Panc1 (cell line): ENCODE results near the gene INPP5B.
"Not testable (repeated sequence)": the region's sequence is repeated elsewhere in the genome, so short reads cannot be mapped to it uniquely, and the experiment has no call there.

Source experiments
- CTCF ChIP-seq: fragments of 450-650 bp; IDR thresholded peaks from 2 replicates; pipeline ENCODE4 v1.5.1; 2017; ENCODE audit warnings: mild to moderate bottlenecking
- SIN3A ChIP-seq: IDR thresholded peaks from 2 replicates; pipeline ENCODE4 v1.6.1; 2012; ENCODE audit warnings: low read depth, mild to moderate bottlenecking, low read length, moderate library complexity, borderline replicate concordance; ENCODE audit not compliant: insufficient read depth
- TF ChIP-seq, protein P1 (sequence below), 2 experiments: IDR thresholded peaks; 2 replicates each; pipeline ENCODE4 v1.6.1; 2011 to 2012; ENCODE audit warnings: low read depth in 2 of 2, control low read depth in 1 of 2, low read length in 1 of 2, mild to moderate bottlenecking in 1 of 2, moderate library complexity in 1 of 2; ENCODE audit not compliant: insufficient read depth in 1 of 2

- TF ChIP-seq SIN3A, CTCF: not testable (repeated sequence)
- TF ChIP-seq, protein P1, sequence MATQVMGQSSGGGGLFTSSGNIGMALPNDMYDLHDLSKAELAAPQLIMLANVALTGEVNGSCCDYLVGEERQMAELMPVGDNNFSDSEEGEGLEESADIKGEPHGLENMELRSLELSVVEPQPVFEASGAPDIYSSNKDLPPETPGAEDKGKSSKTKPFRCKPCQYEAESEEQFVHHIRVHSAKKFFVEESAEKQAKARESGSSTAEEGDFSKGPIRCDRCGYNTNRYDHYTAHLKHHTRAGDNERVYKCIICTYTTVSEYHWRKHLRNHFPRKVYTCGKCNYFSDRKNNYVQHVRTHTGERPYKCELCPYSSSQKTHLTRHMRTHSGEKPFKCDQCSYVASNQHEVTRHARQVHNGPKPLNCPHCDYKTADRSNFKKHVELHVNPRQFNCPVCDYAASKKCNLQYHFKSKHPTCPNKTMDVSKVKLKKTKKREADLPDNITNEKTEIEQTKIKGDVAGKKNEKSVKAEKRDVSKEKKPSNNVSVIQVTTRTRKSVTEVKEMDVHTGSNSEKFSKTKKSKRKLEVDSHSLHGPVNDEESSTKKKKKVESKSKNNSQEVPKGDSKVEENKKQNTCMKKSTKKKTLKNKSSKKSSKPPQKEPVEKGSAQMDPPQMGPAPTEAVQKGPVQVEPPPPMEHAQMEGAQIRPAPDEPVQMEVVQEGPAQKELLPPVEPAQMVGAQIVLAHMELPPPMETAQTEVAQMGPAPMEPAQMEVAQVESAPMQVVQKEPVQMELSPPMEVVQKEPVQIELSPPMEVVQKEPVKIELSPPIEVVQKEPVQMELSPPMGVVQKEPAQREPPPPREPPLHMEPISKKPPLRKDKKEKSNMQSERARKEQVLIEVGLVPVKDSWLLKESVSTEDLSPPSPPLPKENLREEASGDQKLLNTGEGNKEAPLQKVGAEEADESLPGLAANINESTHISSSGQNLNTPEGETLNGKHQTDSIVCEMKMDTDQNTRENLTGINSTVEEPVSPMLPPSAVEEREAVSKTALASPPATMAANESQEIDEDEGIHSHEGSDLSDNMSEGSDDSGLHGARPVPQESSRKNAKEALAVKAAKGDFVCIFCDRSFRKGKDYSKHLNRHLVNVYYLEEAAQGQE (IDR thresholded peaks at IDR 0.05; ENCODE audit: insufficient read depth in 1 of 2, low read depth in 2 of 2, low read length in 1 of 2): not testable (repeated sequence)
Measured at GRCh38 chr1:37936760-37937159, 10.1 kb downstream of the INPP5B start.
